Hematopoietic multipotent progenitor cell treated with erythropoietin and hydrocortisone succinate and interleukin-3 and kit ligand, for 4 days (in vitro differentiated cells): ENCODE measurements around the gene LTA4H.
A peak's percentile ranks its signal among the peaks of the same experiment; 100 is the strongest.
"Not testable (repeated sequence)": the region's sequence is repeated elsewhere in the genome, so short reads cannot be mapped to it uniquely, and the experiment has no call there.

Experiments used
- DNase-seq: peaks from one replicate; pipeline ENCODE4 v3.0.0-alpha.2; 2015

The LTA4H gene

GRCh38 chr12:95988506-95989275, 46.7 kb downstream of the LTA4H start:
- DNase-seq = no peak

GRCh38 chr12:95986635-95987570, 48.5 kb downstream of the LTA4H start:
- no peak for DNase-seq

GRCh38 chr12:95984682-95985081, 50.7 kb downstream of the LTA4H start:
- no peak for DNase-seq

GRCh38 chr12:95982602-95983001, 52.8 kb downstream of the LTA4H start:
- DNase-seq = no peak

- DNase-seq = no peak
Measured at GRCh38 chr12:95980437-95980836, 55.0 kb downstream of the LTA4H start.

GRCh38 chr12:95978774-95979173, 56.6 kb downstream of the LTA4H start:
- no peak for DNase-seq

GRCh38 chr12:95978351-95978750, 57.0 kb downstream of the LTA4H start:
- DNase-seq = no peak

- no peak for DNase-seq
Measured at GRCh38 chr12:95977764-95978305, 57.6 kb downstream of the LTA4H start.

- no peak for DNase-seq
Measured at GRCh38 chr12:95976416-95976832, 59.0 kb downstream of the LTA4H start.

GRCh38 chr12:95975491-95975890, 59.9 kb downstream of the LTA4H start:
- DNase-seq = no peak

- no peak for DNase-seq
Measured at GRCh38 chr12:95974358-95974757, 61.0 kb downstream of the LTA4H start.

- DNase-seq = no peak
Measured at GRCh38 chr12:95972832-95973456, 62.4 kb downstream of the LTA4H start.

- DNase-seq = no peak
Measured at GRCh38 chr12:95970905-95971304, 64.5 kb downstream of the LTA4H start.

- DNase-seq = not testable (repeated sequence)
Measured at GRCh38 chr12:95969116-95969515, 66.3 kb downstream of the LTA4H start.

- DNase-seq = no peak
Measured at GRCh38 chr12:95967301-95967700, 68.1 kb downstream of the LTA4H start.

- no peak for DNase-seq
Measured at GRCh38 chr12:95966287-95966870, 69.0 kb downstream of the LTA4H start.

GRCh38 chr12:95963096-95963495, 72.3 kb downstream of the LTA4H start:
- peak; percentile 71 for DNase-seq

- DNase-seq = no peak
Measured at GRCh38 chr12:95962222-95962621, 73.2 kb downstream of the LTA4H start.

- no peak for DNase-seq
Measured at GRCh38 chr12:95960241-95960640, 75.1 kb downstream of the LTA4H start.

GRCh38 chr12:95959107-95959506, 76.3 kb downstream of the LTA4H start:
- DNase-seq = peak; percentile 62

- DNase-seq = no peak
Measured at GRCh38 chr12:95956557-95957145, 78.7 kb downstream of the LTA4H start.

- DNase-seq = no peak
Measured at GRCh38 chr12:95955549-95956159, 79.7 kb downstream of the LTA4H start.
